Measurements from ENCODE around the gene CTAG1A.

GRCh38 chrX:154594491-154594890 lies 9.6 kb downstream of the CTAG1A start:
- TF ChIP-seq, protein P1, sequence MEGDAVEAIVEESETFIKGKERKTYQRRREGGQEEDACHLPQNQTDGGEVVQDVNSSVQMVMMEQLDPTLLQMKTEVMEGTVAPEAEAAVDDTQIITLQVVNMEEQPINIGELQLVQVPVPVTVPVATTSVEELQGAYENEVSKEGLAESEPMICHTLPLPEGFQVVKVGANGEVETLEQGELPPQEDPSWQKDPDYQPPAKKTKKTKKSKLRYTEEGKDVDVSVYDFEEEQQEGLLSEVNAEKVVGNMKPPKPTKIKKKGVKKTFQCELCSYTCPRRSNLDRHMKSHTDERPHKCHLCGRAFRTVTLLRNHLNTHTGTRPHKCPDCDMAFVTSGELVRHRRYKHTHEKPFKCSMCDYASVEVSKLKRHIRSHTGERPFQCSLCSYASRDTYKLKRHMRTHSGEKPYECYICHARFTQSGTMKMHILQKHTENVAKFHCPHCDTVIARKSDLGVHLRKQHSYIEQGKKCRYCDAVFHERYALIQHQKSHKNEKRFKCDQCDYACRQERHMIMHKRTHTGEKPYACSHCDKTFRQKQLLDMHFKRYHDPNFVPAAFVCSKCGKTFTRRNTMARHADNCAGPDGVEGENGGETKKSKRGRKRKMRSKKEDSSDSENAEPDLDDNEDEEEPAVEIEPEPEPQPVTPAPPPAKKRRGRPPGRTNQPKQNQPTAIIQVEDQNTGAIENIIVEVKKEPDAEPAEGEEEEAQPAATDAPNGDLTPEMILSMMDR (IDR thresholded peaks at IDR 0.05; ENCODE audit: insufficient read depth, low read length, poor library complexity, severe bottlenecking): no peak
- no peak for TF ChIP-seq EZH2phosphoT487 (conservative IDR thresholded peaks at IDR 0.05; ENCODE audit: low read length)
